Raji (cell line): Measurements from ENCODE around the gene ISLR.

Experiments
- POLR2A ChIP-seq: IDR thresholded peaks from 2 replicates; pipeline ENCODE4 v1.6.1; 2011; ENCODE audit warnings: low read depth, low read length, control low read depth; ENCODE audit not compliant: insufficient read depth

The ISLR gene, protein sequence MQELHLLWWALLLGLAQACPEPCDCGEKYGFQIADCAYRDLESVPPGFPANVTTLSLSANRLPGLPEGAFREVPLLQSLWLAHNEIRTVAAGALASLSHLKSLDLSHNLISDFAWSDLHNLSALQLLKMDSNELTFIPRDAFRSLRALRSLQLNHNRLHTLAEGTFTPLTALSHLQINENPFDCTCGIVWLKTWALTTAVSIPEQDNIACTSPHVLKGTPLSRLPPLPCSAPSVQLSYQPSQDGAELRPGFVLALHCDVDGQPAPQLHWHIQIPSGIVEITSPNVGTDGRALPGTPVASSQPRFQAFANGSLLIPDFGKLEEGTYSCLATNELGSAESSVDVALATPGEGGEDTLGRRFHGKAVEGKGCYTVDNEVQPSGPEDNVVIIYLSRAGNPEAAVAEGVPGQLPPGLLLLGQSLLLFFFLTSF

DNA sequence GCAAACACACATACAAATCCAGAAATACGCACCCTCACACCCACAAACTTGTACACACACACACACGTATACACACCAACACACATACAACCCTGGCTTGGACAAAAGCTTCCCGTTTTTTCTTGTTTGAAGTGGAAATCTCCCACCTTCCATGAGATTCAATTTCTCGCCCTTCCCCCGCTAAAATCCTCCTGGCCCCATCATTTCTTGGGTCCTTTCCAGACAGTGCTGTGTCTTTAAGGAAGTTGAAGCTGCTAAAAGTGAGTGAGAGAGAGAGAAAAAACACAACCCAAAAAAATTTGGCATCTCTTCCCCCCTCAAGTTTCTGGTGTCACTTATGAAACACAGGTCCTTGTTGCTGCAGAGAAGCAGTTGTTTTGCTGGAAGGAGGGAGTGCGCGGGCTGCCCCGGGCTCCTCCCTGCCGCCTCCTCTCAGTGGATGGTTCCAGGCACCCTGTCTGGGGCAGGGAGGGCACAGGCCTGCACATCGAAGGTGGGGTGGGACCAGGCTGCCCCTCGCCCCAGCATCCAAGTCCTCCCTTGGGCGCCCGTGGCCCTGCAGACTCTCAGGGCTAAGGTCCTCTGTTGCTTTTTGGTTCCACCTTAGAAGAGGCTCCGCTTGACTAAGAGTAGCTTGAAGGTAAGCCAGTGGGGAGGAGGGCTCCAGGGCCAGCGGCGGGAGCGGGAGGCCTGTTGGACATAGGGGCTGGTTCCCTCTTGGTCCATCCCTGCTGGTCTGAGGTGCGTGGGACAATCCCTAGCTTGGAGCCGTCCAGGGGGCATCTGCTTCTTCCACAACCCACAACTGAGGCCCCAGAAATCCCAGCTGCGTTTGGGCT lies at the start of gene ISLR:
Gene ISLR (plus strand): TSS at position 331 of the 839 bp plus-strand sequence. CDS start 1,149 bp downstream, outside the sequence.
- TF ChIP-seq POLR2A = no peak

DNA sequence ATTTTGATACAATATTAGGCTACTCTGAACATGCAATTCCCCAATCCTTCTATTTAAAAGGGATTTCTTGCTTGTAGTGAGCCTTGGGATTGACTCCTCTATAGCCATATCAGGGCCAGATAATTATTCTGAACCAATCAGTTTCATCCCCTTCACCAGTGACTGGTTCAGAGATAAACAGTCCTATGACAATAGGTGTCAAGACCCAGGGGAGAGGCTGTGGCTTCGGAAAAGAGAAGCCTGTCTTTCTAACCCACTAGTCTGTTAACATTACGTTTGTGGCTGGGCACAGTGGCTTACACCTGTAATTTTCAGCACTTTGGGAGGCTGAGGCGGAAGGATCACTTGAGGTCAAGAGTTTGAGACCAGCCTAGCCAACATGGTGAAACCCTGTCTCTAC lies 49.3 kb upstream of the ISLR start:
- TF ChIP-seq POLR2A = no peak

DNA sequence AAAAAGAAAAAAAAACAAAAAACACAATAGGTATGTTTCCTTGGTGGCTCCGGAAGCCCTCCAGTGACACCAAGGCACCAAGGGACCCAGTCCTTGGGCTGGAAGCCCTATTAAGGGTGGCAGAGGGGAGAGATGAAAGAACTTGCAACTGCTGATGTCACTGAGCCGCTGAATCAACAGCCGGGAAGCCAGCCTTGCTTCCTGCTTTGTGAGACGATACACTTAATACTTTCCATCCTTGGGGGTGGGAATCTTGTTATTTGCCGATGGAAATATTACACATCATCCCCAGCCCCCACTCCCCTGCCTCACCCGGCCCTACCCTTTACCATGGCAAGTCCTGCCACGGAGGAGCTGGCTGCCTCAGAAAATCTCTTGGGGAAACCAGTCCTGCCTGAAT lies 48.8 kb upstream of the ISLR start:
- TF ChIP-seq POLR2A = no peak

DNA sequence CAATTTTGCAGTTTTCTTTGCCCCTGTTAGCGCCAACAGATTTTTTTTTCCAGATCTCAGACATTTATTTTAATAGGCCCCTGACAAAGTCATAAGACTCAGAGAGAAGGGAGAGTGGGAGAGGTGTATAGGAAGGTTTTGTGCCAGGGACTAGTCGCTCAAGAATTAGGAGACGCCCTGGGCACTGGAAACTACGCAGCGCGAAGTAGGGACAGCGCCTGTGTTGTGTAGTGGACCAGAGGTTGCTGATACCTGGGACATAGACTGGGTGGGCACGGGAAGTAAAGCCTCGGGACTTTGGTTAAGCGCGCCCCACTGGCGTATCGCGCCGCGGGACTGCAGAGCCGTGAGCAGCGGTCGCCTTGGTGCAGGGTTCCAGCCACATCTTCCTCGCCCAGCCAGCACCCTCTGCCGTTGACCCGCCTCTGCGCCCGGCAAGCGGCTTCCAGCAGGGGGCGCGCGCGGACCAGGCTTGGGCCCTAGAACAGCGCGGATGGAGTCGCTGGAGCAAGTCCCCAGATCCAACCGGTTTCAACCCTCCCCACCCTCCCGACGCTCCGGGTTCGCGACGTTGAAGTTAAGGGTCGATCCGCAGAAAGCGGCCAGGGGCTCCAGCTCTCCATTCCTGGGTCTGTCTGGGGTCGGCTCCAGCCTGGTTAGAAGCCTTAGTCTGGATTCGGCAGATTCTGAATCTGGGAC lies 46.1 kb upstream of the ISLR start:
- no peak for TF ChIP-seq POLR2A

DNA sequence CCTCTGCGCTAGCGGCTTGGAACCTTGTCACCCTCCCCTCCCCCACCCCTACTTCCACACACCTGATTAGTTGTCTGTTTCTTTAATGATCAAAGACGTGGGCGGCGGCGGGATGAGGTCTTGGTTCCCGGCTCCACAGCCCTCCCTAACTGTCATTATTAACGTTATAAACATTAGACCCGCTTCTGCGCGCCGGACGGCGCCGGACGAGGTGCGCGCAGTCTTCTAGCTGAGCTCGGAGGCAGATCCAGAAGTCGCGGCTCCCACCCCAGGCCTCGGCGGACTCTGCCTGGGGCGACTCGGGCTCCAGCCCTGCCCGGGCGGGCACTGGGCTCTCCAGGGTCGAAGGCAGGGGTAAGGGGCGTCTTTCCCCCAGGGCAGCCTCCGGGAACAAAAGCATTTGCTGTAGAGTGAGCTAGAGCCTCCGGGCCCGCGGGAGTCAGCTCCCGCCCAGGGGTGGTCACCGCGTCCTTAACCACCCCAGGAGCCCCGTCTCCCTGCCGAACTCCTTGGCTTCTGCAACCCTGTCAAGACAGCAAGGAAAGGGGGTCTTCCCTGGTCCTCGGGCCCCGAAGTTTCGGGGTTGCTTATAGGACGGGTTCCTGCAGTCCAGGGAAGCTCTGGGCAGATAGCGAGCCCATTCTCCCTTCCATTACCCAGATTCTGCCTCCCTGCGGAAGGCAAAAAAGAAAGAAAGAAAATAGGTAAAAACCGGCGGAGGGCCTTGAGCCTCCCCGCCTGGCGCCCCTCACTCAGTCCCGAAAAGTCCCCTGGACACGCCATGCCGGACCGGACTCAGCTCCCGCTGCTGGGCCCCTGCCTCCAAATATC lies 45.3 kb upstream of the ISLR start:
- TF ChIP-seq POLR2A = no peak

DNA sequence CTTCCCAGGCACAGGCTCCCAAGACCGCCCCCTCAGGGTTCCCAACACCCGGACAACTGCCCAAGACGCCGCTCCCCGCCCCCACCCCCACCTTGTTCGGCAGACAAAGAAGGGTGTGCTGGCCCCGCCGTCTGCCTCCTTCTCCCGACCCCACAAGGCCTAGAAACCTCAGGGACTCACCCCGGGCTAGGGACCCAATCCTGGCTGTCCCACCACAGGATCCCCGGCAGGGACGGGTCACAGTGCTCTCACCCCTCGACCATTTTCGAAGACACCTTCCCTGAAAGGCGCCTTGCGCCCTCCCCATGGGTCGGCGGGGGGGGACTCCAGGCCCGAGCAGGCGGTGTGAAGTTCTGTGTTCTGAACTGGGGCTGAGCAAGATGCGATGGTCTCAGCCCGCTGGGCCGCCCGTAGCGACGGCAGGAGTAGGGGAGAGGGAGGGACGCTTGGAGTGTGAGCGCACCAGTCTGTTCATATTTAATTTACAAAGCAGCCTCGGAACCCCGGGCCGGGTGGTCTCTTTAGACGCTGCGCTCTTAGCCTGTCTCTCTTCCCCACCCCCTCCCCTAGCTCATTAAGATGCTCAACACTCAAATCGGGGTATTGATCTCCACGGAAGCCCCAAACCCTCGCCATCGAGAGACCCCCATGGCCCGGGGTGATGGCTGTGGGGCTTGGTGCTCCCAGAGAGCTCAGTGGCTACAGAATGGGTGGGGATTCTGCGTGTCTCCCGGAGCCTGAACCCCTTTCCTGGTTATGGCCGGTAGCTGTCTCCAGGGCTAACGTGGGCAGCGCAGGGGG lies 44.5 kb upstream of the ISLR start:
- TF ChIP-seq POLR2A = no peak

DNA sequence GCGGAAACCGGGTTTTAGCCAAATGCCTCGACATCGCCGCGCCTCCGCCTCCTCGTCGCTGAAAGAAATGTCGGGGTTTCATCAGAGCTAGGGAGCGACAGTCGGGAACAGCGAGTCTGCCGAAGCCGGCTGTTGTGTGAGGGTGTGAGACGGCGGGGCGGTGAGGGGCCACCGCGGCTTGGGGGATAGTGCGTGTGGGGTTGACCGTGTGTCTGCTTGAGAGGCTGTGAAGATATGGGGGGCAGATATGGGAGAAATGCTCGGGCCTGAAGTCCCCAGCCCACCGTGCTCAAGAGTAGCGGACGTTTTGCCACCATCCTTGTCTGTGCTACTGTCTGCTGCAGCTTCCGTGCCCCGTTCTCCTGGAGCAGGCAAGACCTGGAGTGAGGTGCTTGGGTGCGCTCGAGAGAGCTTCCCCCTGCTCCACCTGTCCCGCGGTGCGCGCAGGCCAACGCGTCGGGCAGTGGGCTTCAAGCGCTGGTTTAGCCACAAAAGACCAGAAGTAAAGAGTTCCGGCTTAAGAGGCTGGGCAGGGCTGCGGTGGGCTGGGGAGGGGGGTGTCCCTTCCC lies 43.8 kb upstream of the ISLR start:
- TF ChIP-seq POLR2A = no peak

DNA sequence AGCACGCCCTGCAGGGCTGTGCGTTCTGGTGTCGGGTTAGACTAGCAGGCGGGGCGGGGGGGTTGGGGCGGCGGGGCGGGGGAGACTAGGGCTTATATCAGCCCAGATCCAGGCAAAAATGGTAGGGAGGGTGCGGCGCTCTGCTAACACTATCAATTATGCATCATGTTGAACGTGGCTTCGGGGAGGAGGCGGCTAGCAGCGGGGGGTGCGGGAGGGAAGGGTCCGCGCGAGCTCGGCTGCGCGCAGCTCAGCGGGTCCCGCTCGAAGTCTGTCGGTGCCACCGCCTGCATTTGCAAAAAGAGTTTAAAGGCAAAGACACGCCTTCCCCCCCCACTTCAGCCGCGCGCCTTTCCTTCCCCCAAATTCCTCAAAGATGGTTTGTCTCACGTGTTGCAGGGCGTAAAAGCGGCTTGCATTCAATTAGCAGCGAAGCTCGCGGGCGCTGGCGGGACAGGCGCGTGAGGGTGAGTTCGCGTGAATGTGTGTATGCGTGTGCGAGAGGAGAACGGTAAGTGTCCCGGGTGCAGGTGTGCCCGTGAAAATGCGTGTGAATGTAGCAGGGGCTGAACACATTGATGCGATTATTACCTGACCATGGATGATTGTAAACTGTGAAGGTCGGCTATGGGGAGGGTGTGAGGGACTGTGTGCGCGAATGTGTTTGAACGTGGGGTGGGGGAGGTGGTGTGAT lies 43.2 kb upstream of the ISLR start, which contains the start of gene ISLR2:
Gene ISLR2 (plus strand): TSS at position 432 of the 694 bp plus-strand sequence. CDS start 2,169 bp downstream, outside the sequence.
- no peak for TF ChIP-seq POLR2A

DNA sequence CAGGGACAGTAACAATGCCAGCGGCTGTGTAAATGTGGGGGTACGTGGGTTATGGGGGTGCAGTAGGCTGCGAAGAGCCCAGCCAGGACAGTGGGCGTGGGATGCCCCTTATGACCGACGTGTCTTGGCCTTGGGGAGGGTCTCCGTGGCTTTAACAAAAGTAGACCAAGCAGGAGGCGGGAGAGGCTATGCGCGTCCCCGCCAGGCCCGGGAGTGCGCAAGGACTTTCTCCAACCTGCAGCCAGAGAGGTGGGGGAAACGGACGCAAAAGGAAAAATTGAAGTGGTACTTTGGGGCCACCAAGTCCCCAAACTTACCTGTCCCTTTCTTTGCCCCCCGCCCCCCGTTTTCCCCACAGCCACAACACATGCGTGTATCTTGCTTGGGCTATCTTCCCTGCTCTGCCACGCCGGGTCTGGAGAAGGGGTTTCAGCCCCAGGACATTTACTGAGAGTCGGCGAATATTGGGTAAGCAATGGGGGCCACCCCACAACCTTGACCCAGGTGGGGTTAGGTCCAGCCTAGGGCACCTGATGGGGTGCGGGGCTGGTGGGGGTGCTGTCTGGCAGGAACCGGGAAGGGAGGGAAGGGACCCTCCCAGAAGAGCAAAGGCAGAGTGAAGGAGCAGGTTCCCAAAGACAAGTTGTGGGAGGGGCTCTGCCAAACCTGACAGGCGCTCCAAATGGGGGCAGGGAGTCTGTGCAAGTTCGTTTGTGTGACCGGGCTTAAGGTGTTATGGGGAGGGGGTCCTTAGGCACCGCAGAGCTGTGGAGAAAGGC lies 42.5 kb upstream of the ISLR start:
- TF ChIP-seq POLR2A = no peak

DNA sequence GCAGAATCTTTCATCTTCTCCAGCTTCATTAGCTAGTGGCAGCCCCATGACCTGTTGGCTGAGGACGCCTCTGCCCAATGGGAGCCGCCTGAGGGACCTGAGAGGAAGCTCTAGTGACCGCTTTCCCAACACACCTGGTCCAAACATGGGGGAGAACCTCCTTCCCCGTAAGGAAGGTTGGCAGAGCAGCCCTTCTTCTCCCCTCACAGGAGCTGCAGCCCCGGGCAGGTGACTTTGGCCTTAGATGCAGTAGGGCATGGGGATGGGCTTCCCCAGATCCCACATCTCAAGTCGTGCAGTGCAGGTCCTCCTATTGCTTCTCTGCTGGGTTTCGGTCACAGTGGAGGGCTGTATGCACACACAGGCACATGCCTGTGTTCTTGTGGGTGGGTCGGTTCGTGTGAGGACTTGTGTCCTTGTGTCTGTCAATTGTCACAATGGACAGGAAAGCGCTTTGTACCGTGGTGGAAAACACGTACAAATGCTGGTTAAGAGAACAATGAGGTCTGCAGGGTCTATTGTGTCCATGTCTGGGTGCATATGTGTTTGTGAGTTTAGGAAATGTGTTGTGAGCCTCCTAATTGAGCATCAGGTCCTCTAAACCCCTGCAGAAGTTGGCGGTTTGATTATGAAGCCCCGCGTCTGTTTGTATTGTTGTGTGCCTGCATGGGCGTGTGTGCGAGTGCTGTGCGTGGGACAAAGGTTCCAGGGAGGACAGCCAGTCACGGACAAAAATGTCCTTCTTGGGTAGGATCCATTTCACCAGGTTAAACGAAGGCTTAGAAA lies 41.7 kb upstream of the ISLR start:
- TF ChIP-seq POLR2A = no peak

DNA sequence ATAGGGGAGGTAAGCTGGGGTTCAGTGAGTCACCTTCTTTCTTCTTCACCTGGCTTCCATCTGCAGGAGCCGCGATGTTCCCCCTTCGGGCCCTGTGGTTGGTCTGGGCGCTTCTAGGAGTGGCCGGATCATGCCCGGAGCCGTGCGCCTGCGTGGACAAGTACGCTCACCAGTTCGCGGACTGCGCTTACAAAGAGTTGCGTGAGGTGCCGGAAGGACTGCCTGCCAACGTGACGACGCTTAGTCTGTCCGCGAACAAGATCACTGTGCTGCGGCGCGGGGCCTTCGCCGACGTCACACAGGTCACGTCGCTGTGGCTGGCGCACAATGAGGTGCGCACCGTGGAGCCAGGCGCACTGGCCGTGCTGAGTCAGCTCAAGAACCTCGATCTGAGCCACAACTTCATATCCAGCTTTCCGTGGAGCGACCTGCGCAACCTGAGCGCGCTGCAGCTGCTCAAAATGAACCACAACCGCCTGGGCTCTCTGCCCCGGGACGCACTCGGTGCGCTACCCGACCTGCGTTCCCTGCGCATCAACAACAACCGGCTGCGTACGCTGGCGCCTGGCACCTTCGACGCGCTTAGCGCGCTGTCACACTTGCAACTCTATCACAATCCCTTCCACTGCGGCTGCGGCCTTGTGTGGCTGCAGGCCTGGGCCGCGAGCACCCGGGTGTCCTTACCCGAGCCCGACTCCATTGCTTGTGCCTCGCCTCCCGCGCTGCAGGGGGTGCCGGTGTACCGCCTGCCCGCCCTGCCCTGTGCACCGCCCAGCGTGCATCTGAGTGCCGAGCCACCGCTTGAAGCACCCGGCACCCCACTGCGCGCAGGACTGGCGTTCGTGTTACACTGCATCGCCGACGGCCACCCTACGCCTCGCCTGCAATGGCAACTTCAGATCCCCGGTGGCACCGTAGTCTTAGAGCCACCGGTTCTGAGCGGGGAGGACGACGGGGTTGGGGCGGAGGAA lies 40.5 kb upstream of the ISLR start:
- TF ChIP-seq POLR2A = no peak
